Body of pancreas (tissue), 4 donors: ENCODE results near the gene TXNDC2.

Experiments used
- POLR2A ChIP-seq, 3 donors: fragments of 450-650 bp; IDR thresholded peaks; one replicate each; pipeline ENCODE4 v1.6.1; 2016; ENCODE audit warnings: antibody characterized with exemption in 3 of 3, mild to moderate bottlenecking in 2 of 3
- TF ChIP-seq, protein P1 (sequence below), 7 experiments: fragments of 450-650 bp in 4 of 7; fragments of 200-600 bp in 3 of 7; sonication (generic) in 3 of 7; IDR thresholded peaks; one replicate each; pipeline ENCODE4 v1.5.1; 2016 to 2019; ENCODE audit warnings: antibody characterized with exemption in 7 of 7

DNA sequence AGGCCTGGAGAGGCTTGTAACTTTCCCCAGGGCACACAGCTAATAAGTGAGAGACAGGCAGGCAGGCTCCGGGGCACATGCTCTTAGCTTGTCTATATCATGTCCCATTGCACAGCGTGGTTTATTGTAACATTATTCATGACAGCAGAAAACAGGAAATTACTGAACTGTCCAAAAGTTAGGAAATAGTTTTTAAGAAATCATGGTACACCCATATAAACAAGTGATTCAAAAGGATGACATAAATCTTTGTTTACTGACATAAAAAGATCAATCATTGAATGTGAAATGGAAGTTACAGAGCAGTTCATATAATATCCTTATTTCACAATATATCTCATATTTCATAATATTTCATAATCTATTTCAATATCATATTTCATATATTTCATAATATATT, 34.3 kb upstream of the TXNDC2 start:
- TF ChIP-seq, protein P1, sequence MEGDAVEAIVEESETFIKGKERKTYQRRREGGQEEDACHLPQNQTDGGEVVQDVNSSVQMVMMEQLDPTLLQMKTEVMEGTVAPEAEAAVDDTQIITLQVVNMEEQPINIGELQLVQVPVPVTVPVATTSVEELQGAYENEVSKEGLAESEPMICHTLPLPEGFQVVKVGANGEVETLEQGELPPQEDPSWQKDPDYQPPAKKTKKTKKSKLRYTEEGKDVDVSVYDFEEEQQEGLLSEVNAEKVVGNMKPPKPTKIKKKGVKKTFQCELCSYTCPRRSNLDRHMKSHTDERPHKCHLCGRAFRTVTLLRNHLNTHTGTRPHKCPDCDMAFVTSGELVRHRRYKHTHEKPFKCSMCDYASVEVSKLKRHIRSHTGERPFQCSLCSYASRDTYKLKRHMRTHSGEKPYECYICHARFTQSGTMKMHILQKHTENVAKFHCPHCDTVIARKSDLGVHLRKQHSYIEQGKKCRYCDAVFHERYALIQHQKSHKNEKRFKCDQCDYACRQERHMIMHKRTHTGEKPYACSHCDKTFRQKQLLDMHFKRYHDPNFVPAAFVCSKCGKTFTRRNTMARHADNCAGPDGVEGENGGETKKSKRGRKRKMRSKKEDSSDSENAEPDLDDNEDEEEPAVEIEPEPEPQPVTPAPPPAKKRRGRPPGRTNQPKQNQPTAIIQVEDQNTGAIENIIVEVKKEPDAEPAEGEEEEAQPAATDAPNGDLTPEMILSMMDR (IDR thresholded peaks at IDR 0.05), result no peak
- no peak for TF ChIP-seq POLR2A (IDR thresholded peaks at IDR 0.05)
